NCI-H1417 treated with DMSO at 0.1 percent for 48 hours (cell line): ENCODE results near the gene OR52I2.

Experiments used
- DNase-seq: peaks from one replicate; lab custom pipeline; 2025; lab: John Stamatoyannopoulos, UW

The OR52I2 gene

GRCh38 chr11:4607781-4608666, 26.5 kb downstream of the OR52I2 start, which contains the start of gene TRIM68:
Gene TRIM68 (minus strand): TSS chr11:4608231. CDS start chr11:4605504, 2,727 bp downstream.
- DNase-seq = no peak

GRCh38 chr11:4610258-4610935, 28.9 kb downstream of the OR52I2 start:
- DNase-seq = no peak

DNA sequence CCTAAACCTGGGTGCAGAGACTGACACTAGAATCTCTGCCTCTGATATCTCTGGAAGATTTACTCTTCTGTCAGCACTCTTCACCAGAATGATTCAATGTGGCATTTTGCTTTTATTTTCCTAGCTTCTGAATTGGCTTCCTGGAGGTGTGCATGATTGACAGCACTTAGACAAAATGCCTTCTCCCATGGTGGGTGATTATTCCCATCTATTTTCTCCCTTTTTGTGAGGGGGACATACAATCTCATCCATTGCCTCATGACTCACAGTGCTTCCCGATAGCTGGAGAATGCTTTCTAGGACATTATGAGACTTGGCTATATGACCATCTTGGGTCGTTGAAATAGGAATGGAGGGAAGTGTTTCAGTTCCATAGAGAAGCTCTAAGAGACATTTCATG, 30.4 kb downstream of the OR52I2 start:
- DNase-seq = no peak

DNA sequence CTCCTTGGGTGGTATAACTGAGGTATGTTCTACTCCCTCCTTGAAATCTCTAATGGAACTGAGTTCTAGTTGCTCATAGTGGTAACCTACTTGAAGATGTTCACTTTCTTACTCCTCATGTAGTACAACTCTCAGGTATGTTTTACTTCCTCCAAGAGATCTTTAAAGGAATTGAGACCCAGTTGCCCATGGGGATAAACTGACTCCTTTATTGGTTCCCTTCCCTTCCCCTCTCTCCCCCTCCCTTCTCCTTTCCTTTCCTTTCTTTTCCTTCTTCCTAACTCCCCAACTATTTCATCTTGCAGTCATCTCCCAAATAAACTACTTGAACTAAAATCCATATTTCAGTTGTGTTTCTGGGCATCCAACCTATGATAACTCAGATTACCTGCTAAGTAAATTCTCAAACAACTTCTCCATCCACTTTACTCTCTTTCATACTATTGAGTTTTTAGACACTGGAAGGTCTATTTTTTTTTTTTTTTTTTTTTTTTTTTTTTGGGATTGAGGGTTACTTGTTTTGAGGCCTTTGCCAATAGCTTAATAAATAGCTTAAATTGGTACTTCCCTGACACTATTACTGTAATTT, 34.4 kb downstream of the OR52I2 start:
- DNase-seq = no peak

DNA sequence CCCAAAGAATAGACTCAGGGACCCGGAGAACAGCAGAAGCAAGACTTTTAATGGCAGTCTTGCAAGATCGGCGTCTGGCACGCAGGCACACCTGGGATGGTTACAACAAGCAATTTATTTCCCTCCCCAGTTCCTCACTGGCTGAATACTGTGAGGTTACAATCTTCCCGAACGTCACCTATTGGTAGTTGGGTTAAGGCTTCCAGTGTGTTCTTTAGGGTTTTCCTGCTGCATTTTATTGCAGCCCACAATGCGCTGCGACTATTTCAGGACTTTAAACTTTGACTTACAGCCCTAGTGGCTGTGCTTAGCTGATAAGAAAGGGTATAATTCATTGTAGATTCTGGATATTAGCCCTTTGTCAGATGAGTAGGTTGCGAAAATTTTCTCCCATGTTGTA, 38.0 kb downstream of the OR52I2 start:
- no peak for DNase-seq

DNA sequence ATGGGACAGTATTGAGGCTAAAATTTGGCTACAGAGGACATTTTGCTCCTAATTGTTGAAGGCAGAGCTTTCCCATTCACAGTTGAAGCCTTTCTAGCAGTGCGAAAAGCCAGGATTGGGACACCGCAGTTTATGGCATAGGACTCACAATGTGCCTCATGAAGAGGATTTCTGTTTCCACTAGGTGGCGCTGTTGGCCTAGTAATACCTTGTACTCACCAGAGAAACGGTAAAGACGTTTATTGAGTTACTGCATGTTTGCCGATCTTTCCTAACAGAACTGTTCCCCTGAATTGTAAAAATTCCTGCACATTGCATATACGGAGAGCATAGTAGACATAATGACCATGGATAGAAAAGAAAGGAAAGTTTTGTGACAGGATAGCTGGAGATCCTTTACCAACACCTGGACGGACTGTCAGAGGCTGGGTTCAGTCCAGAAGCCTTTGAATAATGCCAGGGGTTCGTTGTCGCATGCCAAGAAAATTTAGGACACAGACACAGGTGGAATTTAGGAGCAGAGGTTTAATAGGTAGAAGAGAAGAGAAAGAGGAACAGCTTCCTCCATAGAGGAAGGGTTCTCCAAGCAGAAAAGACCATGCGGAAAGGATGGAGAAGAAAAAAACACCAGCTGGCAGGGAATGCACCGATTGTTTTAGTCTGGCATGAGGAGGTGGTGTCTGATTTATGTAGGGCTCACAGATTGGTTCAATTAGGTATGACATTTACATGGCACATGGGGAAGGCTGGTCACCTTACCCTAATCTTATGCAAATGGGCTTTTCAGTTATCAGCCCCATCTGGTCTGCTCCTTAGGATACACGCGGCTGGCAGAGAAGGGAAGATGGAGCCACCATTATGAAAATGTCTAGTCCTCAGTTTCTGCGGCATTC, 44.9 kb downstream of the OR52I2 start:
- DNase-seq = peak; percentile 47

GRCh38 chr11:4636136-4636535, 54.6 kb downstream of the OR52I2 start:
- no peak for DNase-seq

GRCh38 chr11:4636962-4637661, 55.6 kb downstream of the OR52I2 start, which contains the start of gene OR51D1:
Gene OR51D1 (plus strand): TSS chr11:4637477. CDS start chr11:4639791, 2,314 bp downstream.
- peak; percentile 5 for DNase-seq

DNA sequence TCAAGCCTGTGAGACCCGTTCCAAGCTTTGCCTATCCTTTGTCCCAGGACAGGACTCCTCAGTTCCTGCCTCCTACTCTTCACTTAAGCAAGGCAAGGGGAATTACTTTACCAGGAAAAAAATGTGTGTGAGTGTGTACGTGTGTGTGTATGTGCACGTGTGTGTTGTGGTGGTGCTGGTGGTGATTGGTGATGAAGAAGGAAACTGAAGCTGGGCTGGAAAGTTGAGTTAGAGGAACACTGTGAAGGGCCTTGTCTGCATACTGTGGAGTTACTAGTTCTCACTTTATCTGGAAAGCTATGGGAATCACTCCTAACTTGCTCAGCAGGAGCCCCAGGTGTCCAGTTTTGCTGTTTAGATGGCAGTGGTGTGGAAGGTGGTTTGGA, 56.1 kb downstream of the OR52I2 start:
- no peak for DNase-seq

GRCh38 chr11:4639931-4640330, 58.4 kb downstream of the OR52I2 start:
- DNase-seq = no peak

GRCh38 chr11:4641501-4641900, 60.0 kb downstream of the OR52I2 start:
- no peak for DNase-seq

DNA sequence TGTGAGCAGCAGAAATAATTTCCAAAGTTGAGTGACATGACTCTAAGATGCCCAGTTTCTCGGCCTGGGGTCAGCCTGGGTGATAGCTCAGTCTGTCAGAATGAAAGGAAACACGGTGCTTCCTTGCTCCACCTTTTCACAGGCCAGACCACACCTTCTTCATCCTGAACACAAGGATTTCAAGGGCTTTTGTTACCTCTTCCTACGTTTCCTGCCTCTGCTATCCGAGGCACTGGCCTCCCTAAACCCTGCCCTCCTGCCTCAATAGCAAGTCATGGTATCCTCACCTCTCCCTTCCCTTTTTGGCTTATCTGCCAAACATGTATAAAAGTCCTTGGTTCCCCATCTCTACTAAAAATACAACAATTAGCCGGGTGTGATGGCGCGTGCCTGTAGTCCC, 60.5 kb downstream of the OR52I2 start:
- no peak for DNase-seq
